A673 (cell line): ENCODE results near the gene AGBL4. TPM values are rescaled to one million over a fixed set of nuclear protein-coding genes. Genes with fewer than 3 reads are reported as not detected.

Experiments
- BruUV-seq: library from RNA; stranded (reverse); fragments of 400-500 nt; replicated peaks from 2 replicates; lab custom pipeline; 2021; lab: Mats Ljungman, UMichigan
- CTCF ChIA-PET: fragments of 300-600 bp; sonication (Branson Sonifier 250); formaldehyde crosslinking; loops from one replicate; lab custom pipeline; 2022; ENCODE audit warnings: antibody characterized with exemption; lab: Charles Lee
- POLR2A ChIA-PET: fragments of 300-600 bp; sonication (Branson Sonifier 250); formaldehyde crosslinking; loops from one replicate; lab custom pipeline; 2022; ENCODE audit warnings: antibody characterized with exemption; ENCODE audit not compliant: low non-redundant PET; lab: Charles Lee
- DNase-seq: peaks from one replicate; pipeline ENCODE4 v3.0.0-alpha.2; 2015; ENCODE audit warnings: low spot score
- H3K27ac ChIP-seq: fragments of 200-600 bp; sonication (generic); 2 replicates; pipeline ENCODE4 v1.5.1; 2016; ENCODE audit warnings: mixed run types, low read depth, mild to moderate bottlenecking, mixed read lengths, antibody characterized with exemption, low read length; ENCODE audit not compliant: poor library complexity, severe bottlenecking
- H3K27me3 ChIP-seq: fragments of 200-600 bp; sonication (generic); replicated peaks from 2 replicates; pipeline ENCODE4 v1.6.1; 2017; ENCODE audit warnings: mixed run types, low read depth, mild to moderate bottlenecking, mixed read lengths, antibody characterized with exemption, low read length; ENCODE audit not compliant: insufficient read depth, poor library complexity
- H3K36me3 ChIP-seq: fragments of 200-600 bp; sonication (generic); 2 replicates; pipeline ENCODE4 v1.6.1; 2016; ENCODE audit warnings: mixed run types, mild to moderate bottlenecking, mixed read lengths, antibody characterized with exemption, low read length; ENCODE audit not compliant: insufficient read depth, poor library complexity, severe bottlenecking
- H3K4me1 ChIP-seq: fragments of 200-600 bp; sonication (generic); 2 replicates; pipeline ENCODE4 v1.6.1; 2017; ENCODE audit warnings: mixed run types, mild to moderate bottlenecking, mixed read lengths, antibody characterized with exemption, low read length; ENCODE audit not compliant: insufficient read depth, poor library complexity, severe bottlenecking
- H3K4me3 ChIP-seq: fragments of 200-600 bp; sonication (generic); 2 replicates; pipeline ENCODE4 v1.5.1; 2016; ENCODE audit warnings: low read depth, mixed run types, mild to moderate bottlenecking, mixed read lengths, low read length; ENCODE audit not compliant: poor library complexity, severe bottlenecking
- H3K9me3 ChIP-seq: fragments of 200-600 bp; sonication (generic); 2 replicates; pipeline ENCODE4 v1.6.1; 2016; ENCODE audit warnings: mixed run types, low read depth, mild to moderate bottlenecking, mixed read lengths, antibody characterized with exemption, low read length; ENCODE audit not compliant: poor library complexity, severe bottlenecking
- EZH2 ChIP-seq: fragments of 200-600 bp; sonication (generic); IDR thresholded peaks from 2 replicates; pipeline ENCODE4 v1.6.1; 2017; ENCODE audit warnings: borderline replicate concordance, low read depth, mild to moderate bottlenecking, mixed read lengths, antibody characterized with exemption, low read length; ENCODE audit not compliant: poor library complexity, severe bottlenecking
- intact Hi-C: fragments of 100-400 bp; cut with micrococcal nuclease; formaldehyde crosslinking; loops from one replicate; pipeline ENCODE4 v1.10.0; 2022; ENCODE audit not compliant: unreplicated experiment
- total RNA-seq: library from RNA; stranded (reverse); gene quantifications from 2 replicates; pipeline ENCODE4 v1.2.3, GENCODE V29; 2021
- TF ChIP-seq, protein P1 (sequence below): fragments of 300-800, 200-600 bp; sonication (generic); conservative IDR thresholded peaks from 2 replicates; pipeline ENCODE4 v1.5.1; 2017; ENCODE audit warnings: low read depth, mild to moderate bottlenecking, antibody characterized with exemption, low read length, moderate library complexity, mixed read lengths

The AGBL4 gene
- total RNA-seq, 1 experiment from 2014 or later, result 0.32 TPM

DNA sequence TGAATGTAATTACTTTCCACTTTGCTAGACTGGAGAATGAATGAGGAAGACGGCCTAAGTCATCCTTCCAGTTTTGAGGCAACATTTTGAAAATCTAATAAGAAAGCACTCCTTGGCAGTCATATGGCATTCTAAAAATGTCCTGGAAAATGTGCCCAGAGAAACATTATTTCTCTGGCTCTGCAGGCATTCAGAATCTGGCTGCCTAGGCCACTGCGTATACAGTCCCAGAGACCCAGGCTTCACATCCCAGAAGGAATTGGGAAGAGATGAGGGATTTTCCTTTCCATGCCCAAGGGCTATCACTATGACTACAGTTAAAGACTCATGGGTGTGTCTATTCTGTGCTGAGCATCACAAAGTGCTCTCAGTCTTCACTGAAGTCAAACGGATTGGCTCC is 1339.9 kb downstream of the AGBL4 start:
- ChIA-PET CTCF (no interaction called here), POLR2A (no interaction called here)
- H3K27ac ChIP-seq, result no peak overlapping the region
- no peak for DNase-seq
- no peak overlapping the region for H3K4me3 ChIP-seq
- TF ChIP-seq, protein P1, sequence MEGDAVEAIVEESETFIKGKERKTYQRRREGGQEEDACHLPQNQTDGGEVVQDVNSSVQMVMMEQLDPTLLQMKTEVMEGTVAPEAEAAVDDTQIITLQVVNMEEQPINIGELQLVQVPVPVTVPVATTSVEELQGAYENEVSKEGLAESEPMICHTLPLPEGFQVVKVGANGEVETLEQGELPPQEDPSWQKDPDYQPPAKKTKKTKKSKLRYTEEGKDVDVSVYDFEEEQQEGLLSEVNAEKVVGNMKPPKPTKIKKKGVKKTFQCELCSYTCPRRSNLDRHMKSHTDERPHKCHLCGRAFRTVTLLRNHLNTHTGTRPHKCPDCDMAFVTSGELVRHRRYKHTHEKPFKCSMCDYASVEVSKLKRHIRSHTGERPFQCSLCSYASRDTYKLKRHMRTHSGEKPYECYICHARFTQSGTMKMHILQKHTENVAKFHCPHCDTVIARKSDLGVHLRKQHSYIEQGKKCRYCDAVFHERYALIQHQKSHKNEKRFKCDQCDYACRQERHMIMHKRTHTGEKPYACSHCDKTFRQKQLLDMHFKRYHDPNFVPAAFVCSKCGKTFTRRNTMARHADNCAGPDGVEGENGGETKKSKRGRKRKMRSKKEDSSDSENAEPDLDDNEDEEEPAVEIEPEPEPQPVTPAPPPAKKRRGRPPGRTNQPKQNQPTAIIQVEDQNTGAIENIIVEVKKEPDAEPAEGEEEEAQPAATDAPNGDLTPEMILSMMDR, result no peak
- TF ChIP-seq EZH2, result no peak
- intact Hi-C loops, result no loop called here
- H3K27me3 ChIP-seq, result no peaks in the 10 kb centered on the region
- H3K36me3 ChIP-seq, result no peaks in the 10 kb centered on the region
- H3K4me1 ChIP-seq, result peaks cover 6% of the 10 kb centered on the region
- no peaks in the 10 kb centered on the region for H3K9me3 ChIP-seq
- BruUV-seq, result no TSS peak

GRCh38 chr1:48681476-48682305 is 1342.1 kb downstream of the AGBL4 start:
- H3K4me3 ChIP-seq, result no peak overlapping the region
- no peaks in the 10 kb centered on the region for H3K4me1 ChIP-seq
- intact Hi-C loops, result no loop called here
- H3K27me3 ChIP-seq, result no peaks in the 10 kb centered on the region
- H3K9me3 ChIP-seq, result no peaks in the 10 kb centered on the region
- no peak for TF ChIP-seq EZH2
- TF ChIP-seq, protein P1, result no peak
- no peaks in the 10 kb centered on the region for H3K36me3 ChIP-seq
- no peak overlapping the region for H3K27ac ChIP-seq
- DNase-seq, result no peak
- no TSS peak for BruUV-seq
- ChIA-PET POLR2A (no interaction called here), CTCF (no interaction called here)

DNA sequence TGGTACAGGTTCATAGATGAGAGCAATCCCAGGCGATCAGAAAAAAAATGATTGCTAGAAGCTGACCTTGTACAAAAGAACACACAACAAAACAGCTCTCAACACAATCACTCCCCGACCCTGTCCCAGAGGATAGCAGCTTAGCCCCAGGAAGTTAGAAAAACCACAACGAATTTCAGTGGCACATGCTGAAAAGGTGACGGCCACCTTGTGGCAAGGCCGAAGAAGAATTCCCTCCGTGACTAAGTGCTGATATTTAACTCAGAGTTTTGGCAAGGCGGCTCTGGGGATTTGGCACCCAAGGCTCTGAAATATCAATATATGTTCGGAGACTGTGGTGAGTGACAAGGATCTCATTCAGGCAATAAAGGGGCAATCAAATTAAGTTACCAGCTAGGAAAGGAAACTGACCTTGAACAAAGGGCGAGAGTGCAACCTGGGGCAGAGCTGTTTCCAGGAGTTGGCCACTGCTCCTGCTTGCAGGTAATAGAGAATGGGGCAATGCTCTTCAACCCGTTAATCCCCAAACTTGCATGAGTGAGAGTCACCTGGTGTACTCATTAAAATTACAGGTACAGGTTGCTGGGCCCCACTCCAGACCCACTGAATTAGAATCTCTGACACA is 1343.2 kb downstream of the AGBL4 start:
- H3K27me3 ChIP-seq, result no peaks in the 10 kb centered on the region
- H3K4me1 ChIP-seq, result no peaks in the 10 kb centered on the region
- BruUV-seq, result no TSS peak
- no peak overlapping the region for H3K4me3 ChIP-seq
- no peak for DNase-seq
- intact Hi-C loops, result no loop called here
- CTCF ChIA-PET, result no interaction called here
- no peaks in the 10 kb centered on the region for H3K9me3 ChIP-seq
- H3K27ac ChIP-seq, result no peak overlapping the region
- TF ChIP-seq EZH2, result no peak
- TF ChIP-seq, protein P1, result no peak
- POLR2A ChIA-PET, result no interaction called here
- no peaks in the 10 kb centered on the region for H3K36me3 ChIP-seq
